Liver (tissue), 3 donors: ENCODE measurements around the gene LHX6.

Experiments used
- EGR1 ChIP-seq, 2 donors: IDR thresholded peaks; 2 replicates each; pipeline ENCODE4 v1.6.1; 2016 to 2018; ENCODE audit warnings: antibody characterized with exemption in 2 of 2, low read depth in 2 of 2
- JUND ChIP-seq, 2 donors: IDR thresholded peaks; 2 replicates each; pipeline ENCODE4 v1.6.1; 2016; ENCODE audit warnings: antibody characterized with exemption in 2 of 2
- TAF1 ChIP-seq: conservative IDR thresholded peaks from 2 replicates; pipeline ENCODE4 v1.6.1; 2016; ENCODE audit warnings: antibody characterized with exemption, mild to moderate bottlenecking
- TF ChIP-seq, protein P1 (sequence below): IDR thresholded peaks from 2 replicates; pipeline ENCODE4 v1.6.1; 2016; ENCODE audit warnings: antibody characterized with exemption, mild to moderate bottlenecking
- TF ChIP-seq, protein P2 (sequence below): fragments of 150-350 bp; IDR thresholded peaks from 2 replicates; pipeline ENCODE4 v1.5.1; 2017; ENCODE audit warnings: improper control_type of control experiment, low read depth, low read length; ENCODE audit not compliant: missing input control
- donor health status: healthy.
- donor health status: healthy.

DNA sequence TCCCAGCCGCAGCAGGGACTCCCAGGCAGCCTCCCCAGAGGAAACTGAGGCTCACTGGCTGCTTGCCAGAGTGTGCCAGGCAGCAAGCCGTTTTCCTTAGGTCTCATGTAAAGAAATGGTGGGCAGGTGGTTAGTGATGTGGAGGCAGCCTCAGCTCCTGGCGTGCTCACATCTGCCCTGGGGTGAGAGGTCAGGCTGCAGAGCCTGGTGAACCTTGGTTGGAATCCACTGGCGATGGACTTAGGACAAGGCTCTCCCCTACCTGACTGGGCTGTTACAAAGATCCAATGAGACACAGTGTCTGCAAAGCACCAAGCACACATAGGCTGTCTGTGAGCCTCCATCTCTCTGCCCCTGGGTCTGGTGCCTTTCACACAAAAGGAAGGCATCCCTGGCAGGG is 30.9 kb downstream of the LHX6 start:
- TF ChIP-seq, protein P1, sequence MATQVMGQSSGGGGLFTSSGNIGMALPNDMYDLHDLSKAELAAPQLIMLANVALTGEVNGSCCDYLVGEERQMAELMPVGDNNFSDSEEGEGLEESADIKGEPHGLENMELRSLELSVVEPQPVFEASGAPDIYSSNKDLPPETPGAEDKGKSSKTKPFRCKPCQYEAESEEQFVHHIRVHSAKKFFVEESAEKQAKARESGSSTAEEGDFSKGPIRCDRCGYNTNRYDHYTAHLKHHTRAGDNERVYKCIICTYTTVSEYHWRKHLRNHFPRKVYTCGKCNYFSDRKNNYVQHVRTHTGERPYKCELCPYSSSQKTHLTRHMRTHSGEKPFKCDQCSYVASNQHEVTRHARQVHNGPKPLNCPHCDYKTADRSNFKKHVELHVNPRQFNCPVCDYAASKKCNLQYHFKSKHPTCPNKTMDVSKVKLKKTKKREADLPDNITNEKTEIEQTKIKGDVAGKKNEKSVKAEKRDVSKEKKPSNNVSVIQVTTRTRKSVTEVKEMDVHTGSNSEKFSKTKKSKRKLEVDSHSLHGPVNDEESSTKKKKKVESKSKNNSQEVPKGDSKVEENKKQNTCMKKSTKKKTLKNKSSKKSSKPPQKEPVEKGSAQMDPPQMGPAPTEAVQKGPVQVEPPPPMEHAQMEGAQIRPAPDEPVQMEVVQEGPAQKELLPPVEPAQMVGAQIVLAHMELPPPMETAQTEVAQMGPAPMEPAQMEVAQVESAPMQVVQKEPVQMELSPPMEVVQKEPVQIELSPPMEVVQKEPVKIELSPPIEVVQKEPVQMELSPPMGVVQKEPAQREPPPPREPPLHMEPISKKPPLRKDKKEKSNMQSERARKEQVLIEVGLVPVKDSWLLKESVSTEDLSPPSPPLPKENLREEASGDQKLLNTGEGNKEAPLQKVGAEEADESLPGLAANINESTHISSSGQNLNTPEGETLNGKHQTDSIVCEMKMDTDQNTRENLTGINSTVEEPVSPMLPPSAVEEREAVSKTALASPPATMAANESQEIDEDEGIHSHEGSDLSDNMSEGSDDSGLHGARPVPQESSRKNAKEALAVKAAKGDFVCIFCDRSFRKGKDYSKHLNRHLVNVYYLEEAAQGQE, result no peak
- TF ChIP-seq, protein P2, sequence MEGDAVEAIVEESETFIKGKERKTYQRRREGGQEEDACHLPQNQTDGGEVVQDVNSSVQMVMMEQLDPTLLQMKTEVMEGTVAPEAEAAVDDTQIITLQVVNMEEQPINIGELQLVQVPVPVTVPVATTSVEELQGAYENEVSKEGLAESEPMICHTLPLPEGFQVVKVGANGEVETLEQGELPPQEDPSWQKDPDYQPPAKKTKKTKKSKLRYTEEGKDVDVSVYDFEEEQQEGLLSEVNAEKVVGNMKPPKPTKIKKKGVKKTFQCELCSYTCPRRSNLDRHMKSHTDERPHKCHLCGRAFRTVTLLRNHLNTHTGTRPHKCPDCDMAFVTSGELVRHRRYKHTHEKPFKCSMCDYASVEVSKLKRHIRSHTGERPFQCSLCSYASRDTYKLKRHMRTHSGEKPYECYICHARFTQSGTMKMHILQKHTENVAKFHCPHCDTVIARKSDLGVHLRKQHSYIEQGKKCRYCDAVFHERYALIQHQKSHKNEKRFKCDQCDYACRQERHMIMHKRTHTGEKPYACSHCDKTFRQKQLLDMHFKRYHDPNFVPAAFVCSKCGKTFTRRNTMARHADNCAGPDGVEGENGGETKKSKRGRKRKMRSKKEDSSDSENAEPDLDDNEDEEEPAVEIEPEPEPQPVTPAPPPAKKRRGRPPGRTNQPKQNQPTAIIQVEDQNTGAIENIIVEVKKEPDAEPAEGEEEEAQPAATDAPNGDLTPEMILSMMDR, result no peak
- TF ChIP-seq JUND (IDR thresholded peaks at IDR 0.05) (no peak), TAF1 (no peak), EGR1 (IDR thresholded peaks at IDR 0.05; ENCODE audit: low read depth in 2 of 2) (no peak)
